SK-N-SH (cell line): ENCODE data around the gene NTSR2. TPM values are rescaled to one million over a fixed set of nuclear protein-coding genes. Genes with fewer than 3 reads are reported as not detected.

Experiments
- CTCF ChIA-PET: fragments of 300-600, 350-600 bp; formaldehyde crosslinking; extraction: SDS; loops from one replicate; lab custom pipeline; 2021; lab: Yijun Ruan, JAX
- POLR2A ChIA-PET: fragments of 350-600 bp; sonication (Branson Sonifier 250); formaldehyde crosslinking; extraction: SDS; loops from one replicate; lab custom pipeline; 2020; ENCODE audit warnings: antibody characterized with exemption, inconsistent platforms; lab: Yijun Ruan, JAX
- DNase-seq: peaks from one replicate; pipeline ENCODE4 v3.0.0; 2012
- H2AFZ ChIP-seq: fragments of 200-600 bp; sonication (generic); 2 replicates; pipeline ENCODE4 v1.8.1; 2016; ENCODE audit warnings: antibody characterized with exemption, mild to moderate bottlenecking, low read depth
- H3F3A ChIP-seq: fragments of 200-600 bp; sonication (generic); replicated peaks from 2 replicates; pipeline ENCODE3; 2016; ENCODE audit warnings: antibody characterized with exemption, mild to moderate bottlenecking; ENCODE audit not compliant: insufficient read depth
- H3K27ac ChIP-seq, 2 experiments: fragments of 200-500 bp in 1 of 2; fragments of 200-600 bp in 1 of 2; sonication (Bioruptor generic) in 1 of 2; sonication (generic), shearing (Covaris generic) in 1 of 2; 2 replicates each; pipeline versions ENCODE4 v1.5.1 to v1.6.1; 2014 to 2016; ENCODE audit warnings: low read depth in 2 of 2, inconsistent platforms in 1 of 2, low read length in 1 of 2, mild to moderate bottlenecking in 1 of 2, mixed read lengths in 1 of 2
- H3K27me3 ChIP-seq: fragments of 200-600 bp; sonication (generic), shearing (Covaris generic); 2 replicates; pipeline ENCODE4 v1.6.1; 2016; ENCODE audit warnings: mixed run types; ENCODE audit not compliant: insufficient read depth
- H3K36me3 ChIP-seq, 2 experiments: fragments of 200-500 bp in 1 of 2; fragments of 200-600 bp in 1 of 2; sonication (Bioruptor generic) in 1 of 2; sonication (generic) in 1 of 2; replicated peaks in 1 of 2; 2 replicates each; pipeline versions ENCODE3 to v1.5.1; 2014 to 2016; ENCODE audit warnings: low read length in 1 of 2, mild to moderate bottlenecking in 1 of 2; ENCODE audit not compliant: insufficient read depth in 2 of 2, control insufficient read depth in 1 of 2
- H3K4me1 ChIP-seq, 2 experiments: fragments of 200-500 bp in 1 of 2; fragments of 200-600 bp in 1 of 2; sonication (Bioruptor generic) in 1 of 2; sonication (generic), shearing (Covaris generic) in 1 of 2; 2 replicates each; pipeline versions ENCODE4 v1.5.1 to v1.6.1; 2014 to 2016; ENCODE audit warnings: low read depth in 1 of 2, low read length in 1 of 2, mixed run types in 1 of 2; ENCODE audit not compliant: insufficient read depth in 2 of 2, control insufficient read depth in 1 of 2
- H3K4me2 ChIP-seq: fragments of 200-600 bp; sonication (generic), shearing (Covaris generic); 2 replicates; pipeline ENCODE4 v1.6.1; 2017; ENCODE audit warnings: mixed run types
- H3K4me3 ChIP-seq, 2 experiments: fragments of 200-500 bp in 1 of 2; fragments of 200-600 bp in 1 of 2; sonication (Bioruptor generic) in 1 of 2; sonication (generic), shearing (Covaris generic) in 1 of 2; 2 replicates each; pipeline versions ENCODE4 v1.5.1 to v1.8.1; 2014 to 2016; ENCODE audit warnings: low read depth in 2 of 2, inconsistent platforms in 1 of 2, low read length in 1 of 2, mild to moderate bottlenecking in 1 of 2, mixed read lengths in 1 of 2, moderate library complexity in 1 of 2
- H3K79me2 ChIP-seq: fragments of 200-600 bp; sonication (generic); 2 replicates; pipeline ENCODE4 v1.8.1; 2017; ENCODE audit warnings: mild to moderate bottlenecking; ENCODE audit not compliant: insufficient read depth
- H3K9ac ChIP-seq: fragments of 200-600 bp; sonication (generic); 2 replicates; pipeline ENCODE4 v1.6.1; 2017; ENCODE audit warnings: mixed run types
- H3K9me2 ChIP-seq: fragments of 200-600 bp; sonication (generic); 2 replicates; pipeline ENCODE4 v1.6.1; 2017; ENCODE audit warnings: mixed run types
- H3K9me3 ChIP-seq: fragments of 200-600 bp; sonication (generic); 2 replicates; pipeline ENCODE4 v1.6.1; 2017; ENCODE audit warnings: mixed run types, mild to moderate bottlenecking, moderate library complexity
- H4K20me1 ChIP-seq: fragments of 200-600 bp; sonication (generic); 2 replicates; pipeline ENCODE4 v1.6.1; 2017; ENCODE audit warnings: mild to moderate bottlenecking, mixed run types; ENCODE audit not compliant: insufficient read depth
- CHD2 ChIP-seq: fragments of 150-350 bp; IDR thresholded peaks from 2 replicates; pipeline ENCODE4 v1.6.1; 2018; ENCODE audit warnings: low read length; ENCODE audit not compliant: partially characterized antibody
- ELF1 ChIP-seq: IDR thresholded peaks from 2 replicates; pipeline ENCODE4 v1.4.0; 2012
- FOSL2 ChIP-seq: IDR thresholded peaks from 2 replicates; pipeline ENCODE4 v1.4.0; 2012; ENCODE audit warnings: low read depth, mild to moderate bottlenecking, moderate library complexity, borderline replicate concordance
- JUND ChIP-seq: IDR thresholded peaks from 2 replicates; pipeline ENCODE4 v1.4.0; 2012
- NRF1 ChIP-seq: IDR thresholded peaks from 2 replicates; pipeline ENCODE4 v1.6.1; 2012; ENCODE audit warnings: low read depth, mild to moderate bottlenecking, low read length
- POLR2AphosphoS5 ChIP-seq: IDR thresholded peaks from 2 replicates; pipeline ENCODE4 v1.6.1; 2012; ENCODE audit warnings: low read depth, low read length
- RAD21 ChIP-seq: IDR thresholded peaks from 2 replicates; pipeline ENCODE4 v1.6.1; 2012; ENCODE audit warnings: mild to moderate bottlenecking, low read length
- RFX5 ChIP-seq: IDR thresholded peaks from 2 replicates; pipeline ENCODE4 v1.6.1; 2012; ENCODE audit warnings: mild to moderate bottlenecking, improper control_type of control experiment, low read length
- TCF12 ChIP-seq: IDR thresholded peaks from 2 replicates; pipeline ENCODE4 v1.4.0; 2012
- TEAD4 ChIP-seq: IDR thresholded peaks from 2 replicates; pipeline ENCODE4 v1.4.0; 2012; ENCODE audit warnings: mild to moderate bottlenecking, borderline replicate concordance; ENCODE audit not compliant: insufficient read depth
- USF1 ChIP-seq: IDR thresholded peaks from 2 replicates; pipeline ENCODE4 v1.4.0; 2012; ENCODE audit warnings: low read depth, borderline replicate concordance
- WGBS: methylation state at CpG from one replicate; pipeline ENCODE4 v1.1.6; 2017; ENCODE audit warnings: low lambda C conversion rate; 5-methylcytosine and 5-hydroxymethylcytosine counted together
- polyA plus RNA-seq, 3 experiments: library from polyadenylated mRNA; depleted of rRNA; stranded (reverse); fragments of >200 nt; gene quantifications; 2 replicates each; pipeline ENCODE4 v1.2.3, GENCODE V29; 2012
- TF ChIP-seq, protein P1 (sequence below): IDR thresholded peaks from 2 replicates; pipeline ENCODE4 v1.6.1; 2012; ENCODE audit warnings: mild to moderate bottlenecking, low read depth, low read length, moderate library complexity
- TF ChIP-seq, protein P2 (sequence below): IDR thresholded peaks from 2 replicates; pipeline ENCODE4 v1.4.0; 2012; ENCODE audit warnings: low read depth, borderline replicate concordance

NTSR2 gene
- polyA plus RNA-seq, 1 of the 3 experiments (the other 2 are of a cell fraction) = not detected

DNA sequence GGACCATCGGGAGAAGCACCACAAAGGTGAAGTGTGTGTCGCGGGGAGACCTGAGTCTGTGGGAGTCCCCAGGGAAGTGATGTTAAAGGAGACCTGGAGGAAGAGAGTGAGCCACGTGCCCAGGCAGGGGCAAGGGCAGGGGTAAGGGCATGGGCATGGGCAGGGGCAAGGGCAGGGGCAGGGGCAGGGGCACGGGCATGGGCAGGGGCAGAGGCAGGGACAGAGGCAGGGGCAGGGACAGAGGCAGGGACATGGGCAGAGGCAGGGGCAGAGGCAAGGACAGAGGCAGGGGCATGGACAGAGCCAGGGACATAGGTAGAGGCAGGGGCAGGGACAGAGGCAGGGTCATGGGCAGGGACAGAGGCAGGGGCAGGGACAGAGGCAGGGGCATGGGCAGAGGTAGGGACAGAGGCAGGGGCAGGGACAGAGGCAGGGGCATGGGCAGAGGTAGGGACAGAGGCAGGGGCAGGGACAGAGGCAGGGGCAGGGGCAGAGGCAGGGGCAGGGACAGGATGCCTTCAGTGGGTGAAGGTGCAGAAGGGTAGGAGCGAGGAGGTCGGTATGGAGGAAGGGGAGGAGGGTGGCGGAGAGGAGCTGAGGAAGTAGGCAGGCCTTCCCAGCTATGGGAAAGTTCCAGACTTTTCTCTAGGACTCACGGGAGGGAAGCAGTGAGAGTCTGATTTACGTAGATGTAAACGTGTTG is 33.3 kb downstream of the NTSR2 start:
- no peaks in the 10 kb centered on the region for H3K79me2 ChIP-seq
- TF ChIP-seq RFX5 (no peak), USF1 (no peak), ELF1 (no peak)
- ChIA-PET POLR2A (no interaction called here), CTCF (interaction anchor here (1.0 kb wide), 2 partner anchors 10 to 56 kb away, joined by 3 to 4 read pairs; no protein-coding TSS in a partner anchor)
- H3F3A ChIP-seq = no peaks in the 10 kb centered on the region
- no peaks in the 10 kb centered on the region for H3K27me3 ChIP-seq
- H3K9me3 ChIP-seq = no peaks in the 10 kb centered on the region
- H3K4me3 ChIP-seq = no peak overlapping the region
- no peak overlapping the region for H2AFZ ChIP-seq
- 77% methylated on average over 11 of the region's 11 CpGs for WGBS
- H3K27ac ChIP-seq = no peak overlapping the region
- H3K4me1 ChIP-seq = no peaks in the 10 kb centered on the region; a peak in 1 of 4 replicates
- no peak overlapping the region for H3K4me2 ChIP-seq
- no peak for DNase-seq
- no peak overlapping the region for H3K9ac ChIP-seq
- H4K20me1 ChIP-seq = no peaks in the 10 kb centered on the region
- H3K36me3 ChIP-seq = peaks cover 0 to 15% of the 10 kb centered on the region in 2 experiments
- H3K9me2 ChIP-seq = no peaks in the 10 kb centered on the region

GRCh38 chr2:11635141-11635540 is 34.9 kb downstream of the NTSR2 start:
- Histone ChIP-seq H3F3A (no peaks in the 10 kb centered on the region), H3K79me2 (no peaks in the 10 kb centered on the region), H3K9ac (no peak overlapping the region)
- TF ChIP-seq, protein P1, sequence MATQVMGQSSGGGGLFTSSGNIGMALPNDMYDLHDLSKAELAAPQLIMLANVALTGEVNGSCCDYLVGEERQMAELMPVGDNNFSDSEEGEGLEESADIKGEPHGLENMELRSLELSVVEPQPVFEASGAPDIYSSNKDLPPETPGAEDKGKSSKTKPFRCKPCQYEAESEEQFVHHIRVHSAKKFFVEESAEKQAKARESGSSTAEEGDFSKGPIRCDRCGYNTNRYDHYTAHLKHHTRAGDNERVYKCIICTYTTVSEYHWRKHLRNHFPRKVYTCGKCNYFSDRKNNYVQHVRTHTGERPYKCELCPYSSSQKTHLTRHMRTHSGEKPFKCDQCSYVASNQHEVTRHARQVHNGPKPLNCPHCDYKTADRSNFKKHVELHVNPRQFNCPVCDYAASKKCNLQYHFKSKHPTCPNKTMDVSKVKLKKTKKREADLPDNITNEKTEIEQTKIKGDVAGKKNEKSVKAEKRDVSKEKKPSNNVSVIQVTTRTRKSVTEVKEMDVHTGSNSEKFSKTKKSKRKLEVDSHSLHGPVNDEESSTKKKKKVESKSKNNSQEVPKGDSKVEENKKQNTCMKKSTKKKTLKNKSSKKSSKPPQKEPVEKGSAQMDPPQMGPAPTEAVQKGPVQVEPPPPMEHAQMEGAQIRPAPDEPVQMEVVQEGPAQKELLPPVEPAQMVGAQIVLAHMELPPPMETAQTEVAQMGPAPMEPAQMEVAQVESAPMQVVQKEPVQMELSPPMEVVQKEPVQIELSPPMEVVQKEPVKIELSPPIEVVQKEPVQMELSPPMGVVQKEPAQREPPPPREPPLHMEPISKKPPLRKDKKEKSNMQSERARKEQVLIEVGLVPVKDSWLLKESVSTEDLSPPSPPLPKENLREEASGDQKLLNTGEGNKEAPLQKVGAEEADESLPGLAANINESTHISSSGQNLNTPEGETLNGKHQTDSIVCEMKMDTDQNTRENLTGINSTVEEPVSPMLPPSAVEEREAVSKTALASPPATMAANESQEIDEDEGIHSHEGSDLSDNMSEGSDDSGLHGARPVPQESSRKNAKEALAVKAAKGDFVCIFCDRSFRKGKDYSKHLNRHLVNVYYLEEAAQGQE = no peak
- TF ChIP-seq JUND = no peak
- TF ChIP-seq TEAD4 = no peak
- TF ChIP-seq CHD2 = no peak
- TF ChIP-seq FOSL2 = no peak
- no peak for TF ChIP-seq POLR2AphosphoS5
- TF ChIP-seq, protein P2, sequence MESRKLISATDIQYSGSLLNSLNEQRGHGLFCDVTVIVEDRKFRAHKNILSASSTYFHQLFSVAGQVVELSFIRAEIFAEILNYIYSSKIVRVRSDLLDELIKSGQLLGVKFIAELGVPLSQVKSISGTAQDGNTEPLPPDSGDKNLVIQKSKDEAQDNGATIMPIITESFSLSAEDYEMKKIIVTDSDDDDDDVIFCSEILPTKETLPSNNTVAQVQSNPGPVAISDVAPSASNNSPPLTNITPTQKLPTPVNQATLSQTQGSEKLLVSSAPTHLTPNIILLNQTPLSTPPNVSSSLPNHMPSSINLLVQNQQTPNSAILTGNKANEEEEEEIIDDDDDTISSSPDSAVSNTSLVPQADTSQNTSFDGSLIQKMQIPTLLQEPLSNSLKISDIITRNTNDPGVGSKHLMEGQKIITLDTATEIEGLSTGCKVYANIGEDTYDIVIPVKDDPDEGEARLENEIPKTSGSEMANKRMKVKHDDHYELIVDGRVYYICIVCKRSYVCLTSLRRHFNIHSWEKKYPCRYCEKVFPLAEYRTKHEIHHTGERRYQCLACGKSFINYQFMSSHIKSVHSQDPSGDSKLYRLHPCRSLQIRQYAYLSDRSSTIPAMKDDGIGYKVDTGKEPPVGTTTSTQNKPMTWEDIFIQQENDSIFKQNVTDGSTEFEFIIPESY = no peak
- TF ChIP-seq NRF1 = no peak
- no peak for TF ChIP-seq RFX5
- TF ChIP-seq RAD21 = no peak
- no peak for TF ChIP-seq TCF12
- TF ChIP-seq, all 33 proteins: peak for 0
- Histone ChIP-seq H3K4me3 (no peak overlapping the region), H3K36me3 (peaks cover 0 to 13% of the 10 kb centered on the region in 2 experiments), H3K9me2 (no peaks in the 10 kb centered on the region), H3K4me1 (no peaks in the 10 kb centered on the region), H2AFZ (no peak overlapping the region), H4K20me1 (no peaks in the 10 kb centered on the region), H3K4me2 (no peak overlapping the region), H3K9me3 (no peaks in the 10 kb centered on the region), H3K27ac (no peak overlapping the region), H3K27me3 (no peaks in the 10 kb centered on the region)
- 81% methylated on average over 15 of the region's 15 CpGs for WGBS
- DNase-seq = no peak
- ChIA-PET CTCF (interaction anchor here (1.0 to 1.8 kb wide), 3 partner anchors 48 to 1082 kb away, joined by 4 to 5 read pairs (median 4); no protein-coding TSS in a partner anchor), POLR2A (no interaction called here)
